ENCODE data around the gene POR. TPM values are rescaled to one million over a fixed set of nuclear protein-coding genes. Genes with fewer than 3 reads are reported as not detected.
A peak's percentile ranks its signal among the peaks of the same experiment; 100 is the strongest.

Gene POR
- total RNA-seq, 1 donor = 73.1 TPM

- Histone ChIP-seq H3K79me2 (ENCODE audit: insufficient read depth, low read length) (no peaks in the 10 kb centered on the region), H3K36me3 (ENCODE audit: insufficient read depth, low read length) (peaks cover 15% of the 10 kb centered on the region), H3K4me2 (ENCODE audit: insufficient read depth, low read length) (no peak overlapping the region), H3K9me3 (ENCODE audit: low read depth, low read length) (no peaks in the 10 kb centered on the region), H3K27ac (ENCODE audit: low read depth, low read length) (no peak overlapping the region), H3K27me3 (ENCODE audit: insufficient read depth, low read length) (no peaks in the 10 kb centered on the region), H4K20me1 (ENCODE audit: insufficient read depth, low read length) (peaks cover 6% of the 10 kb centered on the region), H3K4me3 (ENCODE audit: insufficient read depth, low read length) (no peak overlapping the region), H2AFZ (ENCODE audit: low read length) (no peak overlapping the region), H3K4me1 (ENCODE audit: insufficient read depth, low read length) (no peaks in the 10 kb centered on the region)
- TF ChIP-seq, protein P1, sequence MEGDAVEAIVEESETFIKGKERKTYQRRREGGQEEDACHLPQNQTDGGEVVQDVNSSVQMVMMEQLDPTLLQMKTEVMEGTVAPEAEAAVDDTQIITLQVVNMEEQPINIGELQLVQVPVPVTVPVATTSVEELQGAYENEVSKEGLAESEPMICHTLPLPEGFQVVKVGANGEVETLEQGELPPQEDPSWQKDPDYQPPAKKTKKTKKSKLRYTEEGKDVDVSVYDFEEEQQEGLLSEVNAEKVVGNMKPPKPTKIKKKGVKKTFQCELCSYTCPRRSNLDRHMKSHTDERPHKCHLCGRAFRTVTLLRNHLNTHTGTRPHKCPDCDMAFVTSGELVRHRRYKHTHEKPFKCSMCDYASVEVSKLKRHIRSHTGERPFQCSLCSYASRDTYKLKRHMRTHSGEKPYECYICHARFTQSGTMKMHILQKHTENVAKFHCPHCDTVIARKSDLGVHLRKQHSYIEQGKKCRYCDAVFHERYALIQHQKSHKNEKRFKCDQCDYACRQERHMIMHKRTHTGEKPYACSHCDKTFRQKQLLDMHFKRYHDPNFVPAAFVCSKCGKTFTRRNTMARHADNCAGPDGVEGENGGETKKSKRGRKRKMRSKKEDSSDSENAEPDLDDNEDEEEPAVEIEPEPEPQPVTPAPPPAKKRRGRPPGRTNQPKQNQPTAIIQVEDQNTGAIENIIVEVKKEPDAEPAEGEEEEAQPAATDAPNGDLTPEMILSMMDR (IDR thresholded peaks at IDR 0.05; ENCODE audit: extremely low read depth, low read depth, low read length) = no peak
- DNase-seq (ENCODE audit: insufficient read length, low spot score, missing footprints) = peak; percentile 82
These were observed 70.1 kb downstream of the POR start for GRCh38 chr7:75985009-75985517.

GRCh38 chr7:75985518-75986146 is 70.7 kb downstream of the POR start:
- H3K4me1 ChIP-seq (ENCODE audit: insufficient read depth, low read length) = no peaks in the 10 kb centered on the region
- no peak overlapping the region for H3K4me2 ChIP-seq (ENCODE audit: insufficient read depth, low read length)
- TF ChIP-seq, protein P1 (IDR thresholded peaks at IDR 0.05; ENCODE audit: extremely low read depth, low read depth, low read length) = no peak
- no peak overlapping the region for H3K4me3 ChIP-seq (ENCODE audit: insufficient read depth, low read length)
- no peak overlapping the region for H3K27ac ChIP-seq (ENCODE audit: low read depth, low read length)
- H3K36me3 ChIP-seq (ENCODE audit: insufficient read depth, low read length) = peaks cover 13% of the 10 kb centered on the region
- H3K27me3 ChIP-seq (ENCODE audit: insufficient read depth, low read length) = no peaks in the 10 kb centered on the region
- no peaks in the 10 kb centered on the region for H3K79me2 ChIP-seq (ENCODE audit: insufficient read depth, low read length)
- peak; percentile 85 for DNase-seq (ENCODE audit: insufficient read length, low spot score, missing footprints)
- no peaks in the 10 kb centered on the region for H3K9me3 ChIP-seq (ENCODE audit: low read depth, low read length)
- no peak overlapping the region for H2AFZ ChIP-seq (ENCODE audit: low read length)
- H4K20me1 ChIP-seq (ENCODE audit: insufficient read depth, low read length) = peaks cover 7% of the 10 kb centered on the region

GRCh38 chr7:75986147-75986781 is 71.3 kb downstream of the POR start:
- DNase-seq (ENCODE audit: insufficient read length, low spot score, missing footprints) = peak; percentile 84
- H3K4me2 ChIP-seq (ENCODE audit: insufficient read depth, low read length) = no peak overlapping the region
- TF ChIP-seq, protein P1 (IDR thresholded peaks at IDR 0.05; ENCODE audit: extremely low read depth, low read depth, low read length) = no peak
- peaks cover 13% of the 10 kb centered on the region for H3K36me3 ChIP-seq (ENCODE audit: insufficient read depth, low read length)
- H2AFZ ChIP-seq (ENCODE audit: low read length) = no peak overlapping the region
- no peaks in the 10 kb centered on the region for H3K27me3 ChIP-seq (ENCODE audit: insufficient read depth, low read length)
- no peaks in the 10 kb centered on the region for H3K79me2 ChIP-seq (ENCODE audit: insufficient read depth, low read length)
- H3K9me3 ChIP-seq (ENCODE audit: low read depth, low read length) = no peaks in the 10 kb centered on the region
- H3K27ac ChIP-seq (ENCODE audit: low read depth, low read length) = no peak overlapping the region
- peaks cover 7% of the 10 kb centered on the region for H4K20me1 ChIP-seq (ENCODE audit: insufficient read depth, low read length)
- H3K4me3 ChIP-seq (ENCODE audit: insufficient read depth, low read length) = no peak overlapping the region
- H3K4me1 ChIP-seq (ENCODE audit: insufficient read depth, low read length) = no peaks in the 10 kb centered on the region

Data from osteoblast (primary cell).